SK-N-SH (cell line): ENCODE results near the gene PDIA4. TPM values are rescaled to one million over a fixed set of nuclear protein-coding genes. Genes with fewer than 3 reads are reported as not detected.
A peak's percentile ranks its signal among the peaks of the same experiment; 100 is the strongest.

Experiments
- CTCF ChIA-PET: fragments of 300-600, 350-600 bp; formaldehyde crosslinking; extraction: SDS; loops from one replicate; lab custom pipeline; 2021; lab: Yijun Ruan, JAX
- POLR2A ChIA-PET: fragments of 350-600 bp; sonication (Branson Sonifier 250); formaldehyde crosslinking; extraction: SDS; loops from one replicate; lab custom pipeline; 2020; ENCODE audit warnings: antibody characterized with exemption, inconsistent platforms; lab: Yijun Ruan, JAX
- DNase-seq: peaks from one replicate; pipeline ENCODE4 v3.0.0; 2012
- H2AFZ ChIP-seq: fragments of 200-600 bp; sonication (generic); 2 replicates; pipeline ENCODE4 v1.8.1; 2016; ENCODE audit warnings: antibody characterized with exemption, mild to moderate bottlenecking, low read depth
- H3F3A ChIP-seq: fragments of 200-600 bp; sonication (generic); replicated peaks from 2 replicates; pipeline ENCODE3; 2016; ENCODE audit warnings: antibody characterized with exemption, mild to moderate bottlenecking; ENCODE audit not compliant: insufficient read depth
- H3K27ac ChIP-seq, 2 experiments: fragments of 200-500 bp in 1 of 2; fragments of 200-600 bp in 1 of 2; sonication (Bioruptor generic) in 1 of 2; sonication (generic), shearing (Covaris generic) in 1 of 2; 2 replicates each; pipeline versions ENCODE4 v1.5.1 to v1.6.1; 2014 to 2016; ENCODE audit warnings: low read depth in 2 of 2, inconsistent platforms in 1 of 2, low read length in 1 of 2, mild to moderate bottlenecking in 1 of 2, mixed read lengths in 1 of 2
- H3K27me3 ChIP-seq: fragments of 200-600 bp; sonication (generic), shearing (Covaris generic); 2 replicates; pipeline ENCODE4 v1.6.1; 2016; ENCODE audit warnings: mixed run types; ENCODE audit not compliant: insufficient read depth
- H3K36me3 ChIP-seq, 2 experiments: fragments of 200-500 bp in 1 of 2; fragments of 200-600 bp in 1 of 2; sonication (Bioruptor generic) in 1 of 2; sonication (generic) in 1 of 2; replicated peaks in 1 of 2; 2 replicates each; pipeline versions ENCODE3 to v1.5.1; 2014 to 2016; ENCODE audit warnings: low read length in 1 of 2, mild to moderate bottlenecking in 1 of 2; ENCODE audit not compliant: insufficient read depth in 2 of 2, control insufficient read depth in 1 of 2
- H3K4me1 ChIP-seq, 2 experiments: fragments of 200-500 bp in 1 of 2; fragments of 200-600 bp in 1 of 2; sonication (Bioruptor generic) in 1 of 2; sonication (generic), shearing (Covaris generic) in 1 of 2; 2 replicates each; pipeline versions ENCODE4 v1.5.1 to v1.6.1; 2014 to 2016; ENCODE audit warnings: low read depth in 1 of 2, low read length in 1 of 2, mixed run types in 1 of 2; ENCODE audit not compliant: insufficient read depth in 2 of 2, control insufficient read depth in 1 of 2
- H3K4me2 ChIP-seq: fragments of 200-600 bp; sonication (generic), shearing (Covaris generic); 2 replicates; pipeline ENCODE4 v1.6.1; 2017; ENCODE audit warnings: mixed run types
- H3K4me3 ChIP-seq, 2 experiments: fragments of 200-500 bp in 1 of 2; fragments of 200-600 bp in 1 of 2; sonication (Bioruptor generic) in 1 of 2; sonication (generic), shearing (Covaris generic) in 1 of 2; 2 replicates each; pipeline versions ENCODE4 v1.5.1 to v1.8.1; 2014 to 2016; ENCODE audit warnings: low read depth in 2 of 2, inconsistent platforms in 1 of 2, low read length in 1 of 2, mild to moderate bottlenecking in 1 of 2, mixed read lengths in 1 of 2, moderate library complexity in 1 of 2
- H3K79me2 ChIP-seq: fragments of 200-600 bp; sonication (generic); 2 replicates; pipeline ENCODE4 v1.8.1; 2017; ENCODE audit warnings: mild to moderate bottlenecking; ENCODE audit not compliant: insufficient read depth
- H3K9ac ChIP-seq: fragments of 200-600 bp; sonication (generic); 2 replicates; pipeline ENCODE4 v1.6.1; 2017; ENCODE audit warnings: mixed run types
- H3K9me2 ChIP-seq: fragments of 200-600 bp; sonication (generic); 2 replicates; pipeline ENCODE4 v1.6.1; 2017; ENCODE audit warnings: mixed run types
- H3K9me3 ChIP-seq: fragments of 200-600 bp; sonication (generic); 2 replicates; pipeline ENCODE4 v1.6.1; 2017; ENCODE audit warnings: mixed run types, mild to moderate bottlenecking, moderate library complexity
- H4K20me1 ChIP-seq: fragments of 200-600 bp; sonication (generic); 2 replicates; pipeline ENCODE4 v1.6.1; 2017; ENCODE audit warnings: mild to moderate bottlenecking, mixed run types; ENCODE audit not compliant: insufficient read depth
- CHD2 ChIP-seq: fragments of 150-350 bp; IDR thresholded peaks from 2 replicates; pipeline ENCODE4 v1.6.1; 2018; ENCODE audit warnings: low read length; ENCODE audit not compliant: partially characterized antibody
- CTCF ChIP-seq: fragments of 200-600 bp; sonication (generic); IDR thresholded peaks from 2 replicates; pipeline ENCODE4 v1.6.1; 2017; ENCODE audit warnings: antibody characterized with exemption, mild to moderate bottlenecking, moderate library complexity
- ELF1 ChIP-seq: IDR thresholded peaks from 2 replicates; pipeline ENCODE4 v1.4.0; 2012
- FOSL2 ChIP-seq: IDR thresholded peaks from 2 replicates; pipeline ENCODE4 v1.4.0; 2012; ENCODE audit warnings: low read depth, mild to moderate bottlenecking, moderate library complexity, borderline replicate concordance
- GABPA ChIP-seq: IDR thresholded peaks from 2 replicates; pipeline ENCODE4 v1.4.0; 2012; ENCODE audit warnings: low read depth, mild to moderate bottlenecking
- NFIC ChIP-seq: IDR thresholded peaks from 2 replicates; pipeline ENCODE4 v1.4.0; 2012; ENCODE audit warnings: borderline replicate concordance
- PBX3 ChIP-seq: IDR thresholded peaks from 2 replicates; pipeline ENCODE4; 2012
- POLR2AphosphoS5 ChIP-seq: IDR thresholded peaks from 2 replicates; pipeline ENCODE4 v1.6.1; 2012; ENCODE audit warnings: low read depth, low read length
- RAD21 ChIP-seq: IDR thresholded peaks from 2 replicates; pipeline ENCODE4 v1.6.1; 2012; ENCODE audit warnings: mild to moderate bottlenecking, low read length
- REST ChIP-seq: IDR thresholded peaks from 2 replicates; pipeline ENCODE4 v1.6.1; 2012; ENCODE audit warnings: mild to moderate bottlenecking, low read depth, low read length, moderate library complexity
- RFX5 ChIP-seq: IDR thresholded peaks from 2 replicates; pipeline ENCODE4 v1.6.1; 2012; ENCODE audit warnings: mild to moderate bottlenecking, improper control_type of control experiment, low read length
- RXRA ChIP-seq: IDR thresholded peaks from 2 replicates; pipeline ENCODE4 v1.4.0; 2012; ENCODE audit warnings: low read depth, mild to moderate bottlenecking, borderline replicate concordance
- SIN3A ChIP-seq: IDR thresholded peaks from 2 replicates; pipeline ENCODE4 v1.6.1; 2012; ENCODE audit warnings: low read depth, mild to moderate bottlenecking, low read length, moderate library complexity, borderline replicate concordance
- SMC3 ChIP-seq: IDR thresholded peaks from 2 replicates; pipeline ENCODE4 v1.6.1; 2012; ENCODE audit warnings: low read depth, low read length, improper control_type of control experiment
- TCF12 ChIP-seq: IDR thresholded peaks from 2 replicates; pipeline ENCODE4 v1.4.0; 2012
- USF2 ChIP-seq: fragments of 150-350 bp; IDR thresholded peaks from 2 replicates; pipeline ENCODE4 v1.6.1; 2017; ENCODE audit warnings: antibody characterized with exemption, low read length, low read depth, borderline replicate concordance
- WGBS: methylation state at CpG from one replicate; pipeline ENCODE4 v1.1.6; 2017; ENCODE audit warnings: low lambda C conversion rate; 5-methylcytosine and 5-hydroxymethylcytosine counted together
- polyA plus RNA-seq, 3 experiments: library from polyadenylated mRNA; depleted of rRNA; stranded (reverse); fragments of >200 nt; gene quantifications; 2 replicates each; pipeline ENCODE4 v1.2.3, GENCODE V29; 2012

Gene PDIA4
- polyA plus RNA-seq, 1 of the 3 experiments (the other 2 are of a cell fraction) = 400 TPM

- no peak for TF ChIP-seq FOSL2
- peak; percentile 70; the same call in 1 of the 2 replicates for TF ChIP-seq REST
- peak; percentile 97 for TF ChIP-seq POLR2AphosphoS5
- TF ChIP-seq TCF12 = 0 out of 2 replicates have a peak, but pooled peaks have one; percentile 44
- peak; percentile 11; the same call in 1 of the 2 replicates for TF ChIP-seq RAD21
- TF ChIP-seq CTCF = peak; percentile 36
- TF ChIP-seq ELF1 = peak; percentile 83
Measured at GRCh38 chr7:149028346-149029109, at the start of gene PDIA4 (continued).

- WGBS = 85% methylated on average over 9 of the region's 9 CpGs
- peaks cover 23% of the 10 kb centered on the region; the same call in 1 of the 2 replicates for H3K79me2 ChIP-seq
- no peak overlapping the region for H3K4me2 ChIP-seq
- CTCF ChIA-PET = interaction anchor here (1.2 to 5.7 kb wide), 2 partner anchors 12 to 72 kb away, joined by 3 to 25 read pairs; no protein-coding TSS in a partner anchor
- DNase-seq = no peak
- no peaks in the 10 kb centered on the region for H3K9me2 ChIP-seq
- no peak overlapping the region for H2AFZ ChIP-seq
- no peaks in the 10 kb centered on the region for H3K27me3 ChIP-seq
- H3K9ac ChIP-seq = no peak overlapping the region
- no peak overlapping the region for H3K4me3 ChIP-seq
- no peaks in the 10 kb centered on the region for H3K4me1 ChIP-seq
- H4K20me1 ChIP-seq = no peaks in the 10 kb centered on the region
- H3K36me3 ChIP-seq = peaks cover 14 to 25% of the 10 kb centered on the region in 2 experiments
- H3F3A ChIP-seq = no peaks in the 10 kb centered on the region
- H3K27ac ChIP-seq = no peak overlapping the region
- POLR2A ChIA-PET = no interaction called here
- H3K9me3 ChIP-seq = no peaks in the 10 kb centered on the region
- TF ChIP-seq GABPA (no peak), CHD2 (no peak), ELF1 (no peak), USF2 (no peak), SIN3A (no peak), REST (no peak), SMC3 (no peak), RXRA (no peak), POLR2AphosphoS5 (no peak), PBX3 (no peak), RFX5 (no peak), NFIC (no peak), CTCF (no peak)
Measured at GRCh38 chr7:149077594-149077993, 49.3 kb upstream of the PDIA4 start.
